Measurements from ENCODE around the gene BCR.
"Not testable (repeated sequence)": the region's sequence is repeated elsewhere in the genome, so short reads cannot be mapped to it uniquely, and the experiment has no call there.

Gene BCR

GRCh38 chr22:23292453-23293350 lies 112.4 kb downstream of the BCR start:
- no peaks in the 10 kb centered on the region for H3K36me3 Mint-ChIP-seq
- no peaks in the 10 kb centered on the region for H3K4me1 Mint-ChIP-seq (ENCODE audit: low read depth)
- no peak overlapping the region for H3K27ac Mint-ChIP-seq

GRCh38 chr22:23293720-23294119 lies 113.4 kb downstream of the BCR start:
- Mint-ChIP-seq H3K27me3 (no peaks in the 10 kb centered on the region), H3K4me3 (no peak overlapping the region), H3K9me3 (ENCODE audit: low read depth) (no peaks in the 10 kb centered on the region), H3K4me1 (ENCODE audit: low read depth) (no peaks in the 10 kb centered on the region), H3K36me3 (no peaks in the 10 kb centered on the region), H3K27ac (no peak overlapping the region)

More at GRCh38 chr22:23292453-23293350, 112.4 kb downstream of the BCR start:
- Mint-ChIP-seq H3K27me3 (no peaks in the 10 kb centered on the region), H3K4me3 (no peak overlapping the region), H3K9me3 (ENCODE audit: low read depth) (no peaks in the 10 kb centered on the region)

- Mint-ChIP-seq H3K36me3 (no peaks in the 10 kb centered on the region), H3K4me3 (no peak overlapping the region), H3K27ac (no peak overlapping the region), H3K4me1 (ENCODE audit: low read depth) (no peaks in the 10 kb centered on the region), H3K27me3 (no peaks in the 10 kb centered on the region), H3K9me3 (ENCODE audit: low read depth) (no peaks in the 10 kb centered on the region)
Measured at GRCh38 chr22:23294221-23294620, 113.9 kb downstream of the BCR start.

- H3K9me3 Mint-ChIP-seq (ENCODE audit: low read depth) = no peaks in the 10 kb centered on the region
- no peak overlapping the region for H3K4me3 Mint-ChIP-seq
- H3K36me3 Mint-ChIP-seq = peaks cover 6% of the 10 kb centered on the region
- no peaks in the 10 kb centered on the region for H3K27me3 Mint-ChIP-seq
- H3K27ac Mint-ChIP-seq = no peak overlapping the region
- H3K4me1 Mint-ChIP-seq (ENCODE audit: low read depth) = no peaks in the 10 kb centered on the region
Measured at GRCh38 chr22:23300476-23300875, 120.2 kb downstream of the BCR start.

GRCh38 chr22:23301591-23301990 lies 121.3 kb downstream of the BCR start:
- Mint-ChIP-seq H3K27ac (no peak overlapping the region), H3K27me3 (no peaks in the 10 kb centered on the region), H3K4me3 (no peak overlapping the region), H3K9me3 (ENCODE audit: low read depth) (no peaks in the 10 kb centered on the region), H3K36me3 (peaks cover 6% of the 10 kb centered on the region), H3K4me1 (ENCODE audit: low read depth) (no peaks in the 10 kb centered on the region)

- Mint-ChIP-seq H3K36me3 (peaks cover 6% of the 10 kb centered on the region), H3K27me3 (no peaks in the 10 kb centered on the region), H3K4me1 (ENCODE audit: low read depth) (no peaks in the 10 kb centered on the region), H3K9me3 (ENCODE audit: low read depth) (no peaks in the 10 kb centered on the region), H3K27ac (no peak overlapping the region), H3K4me3 (no peak overlapping the region)
Measured at GRCh38 chr22:23302171-23303002, 122.1 kb downstream of the BCR start.

- Mint-ChIP-seq H3K36me3 (peaks cover 4% of the 10 kb centered on the region), H3K4me1 (ENCODE audit: low read depth) (no peaks in the 10 kb centered on the region), H3K27ac (no peak overlapping the region), H3K27me3 (no peaks in the 10 kb centered on the region), H3K9me3 (ENCODE audit: low read depth) (no peaks in the 10 kb centered on the region), H3K4me3 (no peak overlapping the region)
Measured at GRCh38 chr22:23305321-23305910, 125.1 kb downstream of the BCR start.

- H3K9me3 Mint-ChIP-seq (ENCODE audit: low read depth) = no peaks in the 10 kb centered on the region
- H3K27me3 Mint-ChIP-seq = no peaks in the 10 kb centered on the region
- no peak overlapping the region for H3K4me3 Mint-ChIP-seq
- H3K36me3 Mint-ChIP-seq = peaks cover 4% of the 10 kb centered on the region
- no peaks in the 10 kb centered on the region for H3K4me1 Mint-ChIP-seq (ENCODE audit: low read depth)
- no peak overlapping the region for H3K27ac Mint-ChIP-seq
Measured at GRCh38 chr22:23305922-23306374, 125.6 kb downstream of the BCR start.

- peaks cover 4% of the 10 kb centered on the region for H3K36me3 Mint-ChIP-seq
- H3K9me3 Mint-ChIP-seq (ENCODE audit: low read depth) = no peaks in the 10 kb centered on the region
- no peak overlapping the region for H3K27ac Mint-ChIP-seq
- no peaks in the 10 kb centered on the region for H3K27me3 Mint-ChIP-seq
- H3K4me3 Mint-ChIP-seq = no peak overlapping the region
- H3K4me1 Mint-ChIP-seq (ENCODE audit: low read depth) = no peaks in the 10 kb centered on the region
Measured at GRCh38 chr22:23306438-23306921, 126.2 kb downstream of the BCR start.

GRCh38 chr22:23306926-23307325 lies 126.6 kb downstream of the BCR start:
- no peaks in the 10 kb centered on the region for H3K9me3 Mint-ChIP-seq (ENCODE audit: low read depth)
- no peaks in the 10 kb centered on the region for H3K27me3 Mint-ChIP-seq

GRCh38 chr22:23307511-23307910 lies 127.2 kb downstream of the BCR start:
- not testable (repeated sequence) for H3K4me1 Mint-ChIP-seq (ENCODE audit: low read depth); H3K27me3 Mint-ChIP-seq; H3K36me3 Mint-ChIP-seq; H3K9me3 Mint-ChIP-seq (ENCODE audit: low read depth); H3K27ac Mint-ChIP-seq; H3K4me3 Mint-ChIP-seq

More at GRCh38 chr22:23306926-23307325, 126.6 kb downstream of the BCR start:
- no peaks in the 10 kb centered on the region for H3K4me1 Mint-ChIP-seq (ENCODE audit: low read depth)
- H3K36me3 Mint-ChIP-seq = peaks cover 4% of the 10 kb centered on the region
- H3K27ac Mint-ChIP-seq = peak overlapping the region; percentile 11
- no peak overlapping the region for H3K4me3 Mint-ChIP-seq

- H3K4me1 Mint-ChIP-seq (ENCODE audit: low read depth); H3K27me3 Mint-ChIP-seq; H3K27ac Mint-ChIP-seq; H3K36me3 Mint-ChIP-seq; H3K4me3 Mint-ChIP-seq; H3K9me3 Mint-ChIP-seq (ENCODE audit: low read depth): not testable (repeated sequence)
Measured at GRCh38 chr22:23309261-23309660, 129.0 kb downstream of the BCR start.

GRCh38 chr22:23310443-23311097 lies 130.3 kb downstream of the BCR start:
- not testable (repeated sequence) for H3K27ac Mint-ChIP-seq

GRCh38 chr22:23311635-23312420 lies 131.5 kb downstream of the BCR start:
- not testable (repeated sequence) for H3K9me3 Mint-ChIP-seq (ENCODE audit: low read depth); H3K36me3 Mint-ChIP-seq; H3K4me3 Mint-ChIP-seq; H3K4me1 Mint-ChIP-seq (ENCODE audit: low read depth); H3K27me3 Mint-ChIP-seq; H3K27ac Mint-ChIP-seq

More at GRCh38 chr22:23310443-23311097, 130.3 kb downstream of the BCR start:
- not testable (repeated sequence) for H3K4me1 Mint-ChIP-seq (ENCODE audit: low read depth); H3K9me3 Mint-ChIP-seq (ENCODE audit: low read depth); H3K36me3 Mint-ChIP-seq; H3K4me3 Mint-ChIP-seq; H3K27me3 Mint-ChIP-seq
